Activated B cell treated with CpG ODN at 0.5 μM for 24 hours (primary cell): ENCODE data around the gene PIK3AP1. TPM values are rescaled to one million over a fixed set of nuclear protein-coding genes. Genes with fewer than 3 reads are reported as not detected.
"Not testable (repeated sequence)": the region's sequence is repeated elsewhere in the genome, so short reads cannot be mapped to it uniquely, and the experiment has no call there.

ENCODE experiments used
- ATAC-seq: fragments of 200-7000 bp; cut with Tn5 transposase; one replicate; pipeline ENCODE4 v1.10.0; 2021; ENCODE audit warnings: low read depth, mild to moderate bottlenecking, moderate library complexity
- CTCF ChIA-PET: fragments of 350-600 bp; sonication (Branson Sonifier 250); formaldehyde crosslinking; loops from one replicate; lab custom pipeline; 2021; ENCODE audit warnings: antibody characterized with exemption; lab: Charles Lee
- POLR2A ChIA-PET: fragments of 350-600 bp; sonication (Branson Sonifier 250); formaldehyde crosslinking; loops from one replicate; lab custom pipeline; 2021; ENCODE audit warnings: antibody characterized with exemption; lab: Charles Lee
- DNase-seq: peaks from one replicate; pipeline ENCODE4 v3.0.0; 2022
- H3K27ac Mint-ChIP-seq: one replicate; pipeline ENCODE4 v1.8.0; 2020; ENCODE audit warnings: mixed read lengths
- H3K27me3 Mint-ChIP-seq: one replicate; pipeline ENCODE4 v1.8.0; 2021; ENCODE audit warnings: mixed read lengths
- H3K36me3 Mint-ChIP-seq: one replicate; pipeline ENCODE4 v1.8.0; 2021; ENCODE audit warnings: low read depth, mixed read lengths
- H3K4me1 Mint-ChIP-seq: one replicate; pipeline ENCODE4 v1.8.0; 2021; ENCODE audit warnings: mixed read lengths
- H3K4me3 Mint-ChIP-seq: one replicate; pipeline ENCODE4 v1.8.0; 2020; ENCODE audit warnings: mild to moderate bottlenecking, mixed read lengths
- H3K9me3 Mint-ChIP-seq: one replicate; pipeline ENCODE4 v1.8.0; 2020; ENCODE audit warnings: mixed read lengths
- CTCF ChIP-seq: fragments of 200-600 bp; IDR thresholded peaks from one replicate; pipeline ENCODE4 v1.8.0; 2022; ENCODE audit warnings: antibody characterized with exemption, mild to moderate bottlenecking
- intact Hi-C: fragments of 100-400 bp; cut with micrococcal nuclease; formaldehyde crosslinking; loops from one replicate; pipeline ENCODE4 v1.15.1; 2024
- total RNA-seq: library from RNA; stranded (reverse); gene quantifications from 2 replicates; pipeline ENCODE4 v1.2.3, GENCODE V29; 2022

PIK3AP1 gene
- total RNA-seq, 1 donor from 2014 or later = 157 TPM

- ATAC-seq (peak; percentile 84), DNase-seq (no peak)
- TF ChIP-seq CTCF = no peak
- intact Hi-C loops = loop anchor here (1.0 to 5.0 kb wide), 9 partner anchors 10 to 236 kb away; partner anchors contain the start of genes PIK3AP1 and TLL2
- H3K27me3 Mint-ChIP-seq = no peaks in the 10 kb centered on the region
- CTCF ChIA-PET = interaction anchor here (1.1 to 2.5 kb wide), 7 partner anchors 11 to 108 kb away, joined by 3 to 8 read pairs (median 6); no protein-coding TSS in a partner anchor
- no peaks in the 10 kb centered on the region for H3K9me3 Mint-ChIP-seq
- H3K4me3 Mint-ChIP-seq = peak overlapping the region; percentile 73
- H3K36me3 Mint-ChIP-seq = no peaks in the 10 kb centered on the region
- H3K27ac Mint-ChIP-seq = peak overlapping the region; percentile 96
- H3K4me1 Mint-ChIP-seq = peaks cover 52% of the 10 kb centered on the region
- POLR2A ChIA-PET = interaction anchor here (0.6 to 2.9 kb wide), 15 partner anchors 8 to 233 kb away, joined by 3 to 10 read pairs (median 3); no protein-coding TSS in a partner anchor
Observed at GRCh38 chr10:96747734-96748550, 27.6 kb upstream of the PIK3AP1 start.

DNA sequence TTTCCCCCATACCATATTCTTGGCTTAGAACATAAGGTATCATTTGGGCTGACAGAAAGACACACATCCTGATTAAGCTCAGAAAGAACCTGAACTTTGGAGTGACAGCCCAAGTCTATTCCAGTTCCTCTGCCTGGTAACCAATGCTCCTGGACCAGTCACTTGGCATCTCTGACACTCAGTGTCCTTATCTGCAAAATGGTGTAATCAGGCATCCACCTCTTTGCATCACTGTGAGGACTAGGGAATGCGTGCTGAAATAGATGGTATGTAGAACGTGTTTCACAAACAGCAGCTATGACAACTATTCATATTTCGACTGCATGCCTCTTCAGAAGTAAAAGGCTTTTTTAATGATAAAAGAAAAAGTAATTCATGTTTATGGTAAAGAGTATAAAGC lies 26.2 kb upstream of the PIK3AP1 start:
- peaks cover 58% of the 10 kb centered on the region for H3K4me1 Mint-ChIP-seq
- no peaks in the 10 kb centered on the region for H3K9me3 Mint-ChIP-seq
- DNase-seq (no peak), ATAC-seq (no peak)
- H3K27me3 Mint-ChIP-seq = no peaks in the 10 kb centered on the region
- intact Hi-C loops = loop anchor here (5.0 kb wide), 1 partner anchor 234 kb away; the partner anchor contains the start of gene TLL2
- peak overlapping the region; percentile 18 for H3K27ac Mint-ChIP-seq
- no peaks in the 10 kb centered on the region for H3K36me3 Mint-ChIP-seq
- ChIA-PET CTCF (interaction anchor here (0.7 to 4.6 kb wide), 4 partner anchors 26 to 109 kb away, joined by 3 to 70 read pairs (median 4); partner anchors contain the start of gene PIK3AP1), POLR2A (interaction anchor here (0.6 to 1.4 kb wide), 3 partner anchors 9 to 102 kb away, joined by 3 read pairs; no protein-coding TSS in a partner anchor)
- H3K4me3 Mint-ChIP-seq = no peak overlapping the region
- TF ChIP-seq CTCF = no peak

DNA sequence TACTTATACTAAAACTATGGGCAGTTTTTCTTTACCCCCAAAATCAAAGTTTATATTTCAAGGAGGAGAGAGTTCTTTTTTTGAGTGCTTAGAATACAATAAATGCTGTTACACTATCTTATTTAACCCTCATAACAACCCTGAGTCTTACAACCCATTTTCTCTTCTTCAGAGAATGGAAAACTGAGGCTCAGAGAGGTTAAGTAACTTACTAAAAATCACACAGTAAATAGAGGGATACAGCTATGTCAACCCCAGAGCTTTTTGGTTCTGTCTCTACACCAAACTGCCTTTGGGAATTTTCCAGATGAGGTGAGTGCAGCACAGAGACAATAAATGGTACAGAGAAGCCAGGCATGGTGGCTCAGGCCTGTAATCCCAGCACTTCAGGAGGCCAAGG lies 25.6 kb upstream of the PIK3AP1 start:
- no peak overlapping the region for H3K4me3 Mint-ChIP-seq

DNA sequence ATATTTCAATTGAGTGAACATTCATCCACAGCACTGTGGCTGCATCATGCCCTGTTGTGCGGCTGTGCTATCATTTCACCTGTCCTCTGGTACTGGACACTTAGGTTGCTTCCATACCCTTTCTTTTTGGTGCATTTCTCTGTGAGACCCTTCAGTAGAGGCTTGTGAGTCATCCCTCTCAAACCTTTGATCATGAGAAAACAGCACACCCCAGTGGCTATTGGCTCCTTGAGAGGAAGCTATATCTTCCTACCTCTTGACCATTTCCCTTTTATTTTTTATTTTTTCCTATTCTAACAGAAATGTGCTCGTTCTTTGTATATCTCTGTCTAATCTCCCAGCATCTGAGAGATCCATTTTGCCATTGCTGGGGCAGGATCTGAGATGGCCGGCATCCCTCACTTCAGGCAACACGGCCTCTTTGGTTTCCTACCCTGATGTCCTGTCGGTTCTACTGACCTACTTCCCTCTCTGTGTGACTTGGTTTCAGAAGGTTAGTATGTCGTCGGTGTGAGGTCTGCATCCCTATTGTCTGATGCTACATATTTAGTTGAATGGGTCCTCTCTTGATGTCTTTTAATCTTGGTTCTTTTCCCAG lies 23.8 kb upstream of the PIK3AP1 start:
- DNase-seq = no peak
- Mint-ChIP-seq H3K36me3 (no peaks in the 10 kb centered on the region), H3K4me1 (peaks cover 73% of the 10 kb centered on the region), H3K27ac (peak overlapping the region; percentile 77), H3K4me3 (no peak overlapping the region), H3K9me3 (no peaks in the 10 kb centered on the region), H3K27me3 (no peaks in the 10 kb centered on the region)
- no peak for ATAC-seq
- intact Hi-C loops = loop anchor here (1.0 kb wide), 3 partner anchors 24 to 101 kb away; partner anchors contain the start of gene PIK3AP1
- ChIA-PET POLR2A (interaction anchor here (0.6 to 1.6 kb wide), 6 partner anchors 14 to 103 kb away, joined by 4 to 14 read pairs (median 8); no protein-coding TSS in a partner anchor), CTCF (interaction anchor here (0.6 to 4.6 kb wide), 9 partner anchors 19 to 200 kb away, joined by 3 to 70 read pairs (median 5); no protein-coding TSS in a partner anchor)
- TF ChIP-seq CTCF = no peak

More for the DNA sequence above, 25.6 kb upstream of the PIK3AP1 start:
- TF ChIP-seq CTCF = no peak
- Mint-ChIP-seq H3K4me1 (peaks cover 63% of the 10 kb centered on the region), H3K9me3 (no peaks in the 10 kb centered on the region), H3K27ac (no peak overlapping the region), H3K36me3 (no peaks in the 10 kb centered on the region), H3K27me3 (no peaks in the 10 kb centered on the region)
- DNase-seq (no peak), ATAC-seq (no peak)
- ChIA-PET POLR2A (interaction anchor here (0.6 to 1.4 kb wide), 3 partner anchors 10 to 101 kb away, joined by 3 read pairs; no protein-coding TSS in a partner anchor), CTCF (interaction anchor here (0.7 to 4.6 kb wide), 4 partner anchors 25 to 108 kb away, joined by 3 to 70 read pairs (median 4); partner anchors contain the start of gene PIK3AP1)
- intact Hi-C loops = loop anchor here (5.0 kb wide), 1 partner anchor 234 kb away; the partner anchor contains the start of gene TLL2

DNA sequence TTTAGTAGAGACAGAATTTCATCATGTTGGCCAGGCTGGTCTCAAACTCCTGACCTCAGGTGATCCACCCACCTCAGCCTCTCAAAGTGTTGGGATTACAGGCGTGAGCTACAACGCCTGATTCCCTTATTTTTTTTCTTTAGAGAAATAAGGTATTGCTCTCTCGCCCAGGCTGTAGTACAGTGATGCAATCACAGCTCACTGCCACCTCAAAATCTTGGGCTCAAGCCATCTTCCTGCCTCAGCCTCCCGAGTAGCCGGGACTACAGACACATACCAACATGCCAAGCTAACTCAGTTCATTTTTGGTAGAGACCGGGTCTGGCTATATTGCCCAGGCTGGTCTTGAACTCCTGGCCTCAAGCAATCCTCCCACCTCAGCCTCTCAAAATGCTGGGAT lies 21.2 kb upstream of the PIK3AP1 start:
- ChIA-PET CTCF (interaction anchor here (1.1 to 2.3 kb wide), 8 partner anchors 21 to 101 kb away, joined by 3 to 15 read pairs (median 6); partner anchors contain the start of gene PIK3AP1), POLR2A (interaction anchor here (0.8 to 1.8 kb wide), 9 partner anchors 14 to 98 kb away, joined by 3 to 9 read pairs (median 5); partner anchors contain the start of genes LCOR and PIK3AP1)
- intact Hi-C loops, DNase-seq, H3K9me3 Mint-ChIP-seq, ATAC-seq, H3K4me3 Mint-ChIP-seq, H3K36me3 Mint-ChIP-seq, H3K27me3 Mint-ChIP-seq: not testable (repeated sequence)
- Mint-ChIP-seq H3K4me1 (peaks cover 71% of the 10 kb centered on the region), H3K27ac (peak overlapping the region; percentile 90)
